HUES64 (cell line): ENCODE measurements around the gene SHISA6.

Source experiments
- H3K27ac ChIP-seq: 2 replicates; pipeline ENCODE4 v1.7.0; 2013; ENCODE audit warnings: low read depth, low read length, inconsistent platforms
- H3K27me3 ChIP-seq: 2 replicates; pipeline ENCODE4 v1.6.1; 2013; ENCODE audit warnings: mild to moderate bottlenecking, low read length; ENCODE audit not compliant: insufficient read depth
- H3K36me3 ChIP-seq: 2 replicates; pipeline ENCODE4 v1.6.1; 2013; ENCODE audit warnings: mild to moderate bottlenecking, low read length; ENCODE audit not compliant: insufficient read depth
- H3K4me1 ChIP-seq: 2 replicates; pipeline ENCODE4 v1.6.1; 2013; ENCODE audit warnings: mild to moderate bottlenecking, low read length, moderate library complexity; ENCODE audit not compliant: insufficient read depth
- H3K4me3 ChIP-seq: 2 replicates; pipeline ENCODE4 v1.5.1; 2013; ENCODE audit warnings: mild to moderate bottlenecking, low read length, moderate library complexity
- H3K9ac ChIP-seq: 2 replicates; pipeline ENCODE4 v1.6.1; 2013; ENCODE audit warnings: mild to moderate bottlenecking, low read depth, low read length
- H3K9me3 ChIP-seq: 2 replicates; pipeline ENCODE4 v1.6.1; 2013; ENCODE audit warnings: low read depth, low read length; ENCODE audit not compliant: insufficient read depth
- WGBS: fragments of 150-250, 120-280 bp; methylation state at CpG from one replicate; pipeline ENCODE4 v1.1.7; 2013; ENCODE audit warnings: missing lambda C conversion rate; 5-methylcytosine and 5-hydroxymethylcytosine counted together

The SHISA6 gene

DNA sequence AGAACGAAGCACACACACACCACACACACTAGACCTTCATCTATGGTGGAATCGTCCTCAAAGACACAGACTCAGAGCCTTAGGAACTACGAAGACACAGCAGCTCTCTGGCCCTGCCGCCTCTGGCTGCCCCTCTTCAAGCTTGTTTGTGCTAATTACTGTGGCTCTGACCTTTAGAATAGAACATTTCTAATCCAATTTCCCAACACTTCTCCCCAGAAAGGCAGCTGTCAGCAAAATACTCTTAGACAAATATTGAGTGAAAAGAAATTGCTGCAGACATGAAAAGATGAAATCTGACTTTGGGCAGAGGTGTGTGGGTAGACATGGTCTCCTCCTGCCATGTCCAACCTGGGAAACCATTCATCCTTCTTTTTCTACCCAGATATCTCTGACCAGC, 205.3 kb downstream of the SHISA6 start:
- Histone ChIP-seq H3K9me3 (no peaks in the 10 kb centered on the region), H3K4me1 (no peaks in the 10 kb centered on the region), H3K4me3 (no peak overlapping the region), H3K36me3 (no peaks in the 10 kb centered on the region), H3K27me3 (no peaks in the 10 kb centered on the region), H3K9ac (no peak overlapping the region), H3K27ac (no peak overlapping the region)
- WGBS: 85% methylated on average over 4 of the region's 4 CpGs

DNA sequence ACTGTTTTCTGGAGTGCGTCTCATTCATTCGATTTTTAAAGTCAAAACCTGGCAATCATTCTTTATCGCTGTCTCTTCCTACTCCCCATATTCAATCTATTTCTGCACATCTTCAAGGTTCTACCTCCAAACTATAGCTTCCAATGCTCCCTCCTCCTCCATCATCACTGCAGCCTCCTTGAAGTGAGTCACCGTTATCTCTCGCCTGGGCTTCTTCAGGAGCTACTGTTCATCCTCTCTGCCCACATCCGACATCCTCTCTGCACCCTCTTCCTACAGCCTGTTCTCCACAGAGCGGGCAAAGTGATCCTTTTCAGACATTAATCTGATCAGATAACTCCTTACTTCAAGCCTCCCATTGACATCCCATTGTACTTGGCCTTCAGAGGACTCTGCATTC, 213.1 kb downstream of the SHISA6 start:
- 95% methylated on average over 7 of the region's 7 CpGs for WGBS
- Histone ChIP-seq H3K9me3 (no peaks in the 10 kb centered on the region), H3K4me1 (no peaks in the 10 kb centered on the region), H3K36me3 (no peaks in the 10 kb centered on the region), H3K4me3 (no peak overlapping the region), H3K27me3 (no peaks in the 10 kb centered on the region), H3K9ac (no peak overlapping the region), H3K27ac (no peak overlapping the region)

GRCh38 chr17:11458279-11458678, 217.3 kb downstream of the SHISA6 start:
- H3K27me3 ChIP-seq: no peaks in the 10 kb centered on the region
- H3K4me1 ChIP-seq: no peaks in the 10 kb centered on the region
- no peaks in the 10 kb centered on the region for H3K36me3 ChIP-seq
- no peak overlapping the region for H3K9ac ChIP-seq
- no peak overlapping the region for H3K27ac ChIP-seq
- no peak overlapping the region for H3K4me3 ChIP-seq
- WGBS: 90% methylated on average over 4 of the region's 4 CpGs
- no peaks in the 10 kb centered on the region for H3K9me3 ChIP-seq

DNA sequence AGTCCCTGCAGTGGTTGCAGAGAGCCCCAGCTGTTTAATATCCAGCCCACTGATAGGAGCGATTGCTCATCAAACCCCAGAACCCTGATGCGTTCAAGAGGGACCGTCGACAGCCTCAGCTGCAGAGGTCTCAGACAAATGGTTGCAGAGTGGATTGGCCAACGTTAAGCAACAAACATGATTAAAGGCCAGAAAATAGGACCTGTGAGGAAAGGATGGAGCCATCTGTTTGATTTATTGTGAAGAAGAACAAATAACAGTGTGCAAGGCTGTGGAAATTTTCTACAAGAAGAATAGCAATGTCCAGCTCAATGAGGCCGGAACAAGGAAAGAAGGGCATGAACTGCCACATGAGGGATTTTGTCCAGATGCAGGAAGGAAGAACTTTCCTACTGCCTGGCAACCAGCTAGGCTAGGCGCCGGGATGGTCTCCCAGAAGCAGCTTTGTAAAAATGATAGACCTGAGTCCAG, 218.9 kb downstream of the SHISA6 start:
- Histone ChIP-seq H3K9me3 (no peaks in the 10 kb centered on the region), H3K9ac (no peak overlapping the region), H3K4me3 (no peak overlapping the region), H3K4me1 (no peaks in the 10 kb centered on the region), H3K36me3 (no peaks in the 10 kb centered on the region), H3K27me3 (no peaks in the 10 kb centered on the region), H3K27ac (no peak overlapping the region)
- 85% methylated on average over 8 of the region's 8 CpGs for WGBS

DNA sequence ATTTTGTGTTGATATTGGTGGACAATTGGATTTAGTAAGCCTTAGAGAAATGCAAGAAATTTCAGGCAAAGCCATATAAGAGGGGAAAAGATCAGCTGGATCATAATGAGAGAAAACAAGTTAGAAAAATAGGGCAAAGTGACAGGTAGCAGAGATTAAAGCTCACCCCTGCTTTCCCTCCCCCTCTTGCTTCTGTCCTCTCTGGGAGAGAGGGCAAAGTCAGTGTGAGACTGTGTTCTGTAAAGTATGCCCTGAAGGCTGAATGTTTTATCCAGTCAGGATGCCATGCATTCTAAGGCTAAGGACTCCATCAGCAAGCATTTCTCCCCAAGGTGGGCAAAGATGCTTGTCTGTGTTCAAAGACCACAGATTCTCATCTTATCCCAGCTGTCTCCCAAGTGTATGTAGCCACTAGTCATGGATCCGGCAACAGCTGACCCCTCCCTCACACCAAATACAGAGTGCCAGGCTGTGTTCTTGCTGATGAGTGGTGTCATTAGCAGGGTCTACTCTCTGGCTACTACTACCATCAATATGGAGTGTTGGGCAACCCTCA, 221.1 kb downstream of the SHISA6 start:
- no peaks in the 10 kb centered on the region for H3K27me3 ChIP-seq
- H3K36me3 ChIP-seq: no peaks in the 10 kb centered on the region
- no peak overlapping the region for H3K27ac ChIP-seq
- 100% methylated on average over 1 of the region's 1 CpG for WGBS
- no peaks in the 10 kb centered on the region for H3K9me3 ChIP-seq
- no peak overlapping the region for H3K4me3 ChIP-seq
- H3K4me1 ChIP-seq: no peaks in the 10 kb centered on the region
- H3K9ac ChIP-seq: no peak overlapping the region

DNA sequence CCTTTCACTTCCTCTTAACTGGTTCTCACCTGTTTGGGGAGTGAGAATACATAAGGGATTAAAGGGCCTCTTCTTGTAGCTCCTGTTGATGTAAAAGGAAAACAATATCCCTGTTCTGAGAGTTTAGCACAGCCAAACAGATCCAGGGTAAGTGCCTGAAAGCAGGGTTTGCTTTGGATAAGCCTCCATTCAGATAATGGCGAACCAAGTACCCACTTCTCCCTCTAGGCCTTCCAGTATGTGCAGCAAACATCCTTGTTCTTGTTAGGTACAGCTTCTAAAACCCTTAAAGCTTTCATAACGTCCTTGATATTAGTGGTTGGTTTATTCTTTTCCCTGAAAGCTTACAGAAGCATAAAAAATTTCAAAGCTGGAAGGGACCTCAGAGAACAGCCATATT, 226.6 kb downstream of the SHISA6 start:
- Histone ChIP-seq H3K36me3 (no peaks in the 10 kb centered on the region), H3K9ac (no peak overlapping the region), H3K9me3 (no peaks in the 10 kb centered on the region), H3K27ac (no peak overlapping the region), H3K4me3 (no peak overlapping the region), H3K27me3 (no peaks in the 10 kb centered on the region), H3K4me1 (no peaks in the 10 kb centered on the region)
- WGBS: 80% methylated on average over 1 of the region's 2 CpGs

DNA sequence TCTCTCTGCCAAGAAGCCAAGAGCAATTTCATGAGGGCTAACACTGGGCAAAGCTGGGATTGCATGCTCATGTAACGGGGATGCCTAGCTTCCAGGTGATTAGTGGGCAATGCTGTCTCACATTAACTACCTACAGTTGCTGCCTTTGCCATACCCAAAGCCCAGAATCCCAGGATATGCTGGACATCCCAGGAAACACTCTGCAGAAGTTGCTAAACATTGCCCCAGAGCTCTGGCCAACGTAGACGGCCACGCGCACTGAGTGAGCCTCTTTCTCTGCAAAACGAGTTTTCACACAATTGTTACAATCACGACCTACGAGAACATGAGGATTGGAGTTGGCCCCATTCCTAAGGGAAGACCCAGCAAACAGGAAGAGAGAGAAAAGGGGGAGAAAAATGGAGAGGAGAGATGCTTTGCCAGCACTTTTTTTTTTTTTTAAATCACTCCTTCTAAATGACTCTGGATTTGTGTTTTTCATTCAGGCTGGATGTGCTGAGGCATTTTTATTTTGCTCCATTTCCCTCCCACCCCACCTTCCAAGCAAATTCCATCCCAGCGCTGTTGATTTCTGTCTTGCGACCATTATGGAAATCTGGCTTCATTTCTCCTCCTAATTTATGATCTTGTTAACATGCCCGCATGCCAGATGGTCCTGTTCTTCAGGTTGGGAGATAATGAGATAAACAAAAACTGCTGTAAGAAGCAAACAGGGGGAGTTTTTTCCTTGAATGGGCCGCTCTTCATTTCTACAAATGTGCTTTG, 244.5 kb downstream of the SHISA6 start:
- Histone ChIP-seq H3K4me3 (no peak overlapping the region), H3K9me3 (no peaks in the 10 kb centered on the region), H3K27me3 (peaks cover 33% of the 10 kb centered on the region; the same call in 1 of the 2 replicates), H3K36me3 (no peaks in the 10 kb centered on the region), H3K27ac (no peak overlapping the region), H3K9ac (no peak overlapping the region), H3K4me1 (peaks cover 6% of the 10 kb centered on the region; the same call in 1 of the 2 replicates)
- 88% methylated on average over 12 of the region's 12 CpGs for WGBS

DNA sequence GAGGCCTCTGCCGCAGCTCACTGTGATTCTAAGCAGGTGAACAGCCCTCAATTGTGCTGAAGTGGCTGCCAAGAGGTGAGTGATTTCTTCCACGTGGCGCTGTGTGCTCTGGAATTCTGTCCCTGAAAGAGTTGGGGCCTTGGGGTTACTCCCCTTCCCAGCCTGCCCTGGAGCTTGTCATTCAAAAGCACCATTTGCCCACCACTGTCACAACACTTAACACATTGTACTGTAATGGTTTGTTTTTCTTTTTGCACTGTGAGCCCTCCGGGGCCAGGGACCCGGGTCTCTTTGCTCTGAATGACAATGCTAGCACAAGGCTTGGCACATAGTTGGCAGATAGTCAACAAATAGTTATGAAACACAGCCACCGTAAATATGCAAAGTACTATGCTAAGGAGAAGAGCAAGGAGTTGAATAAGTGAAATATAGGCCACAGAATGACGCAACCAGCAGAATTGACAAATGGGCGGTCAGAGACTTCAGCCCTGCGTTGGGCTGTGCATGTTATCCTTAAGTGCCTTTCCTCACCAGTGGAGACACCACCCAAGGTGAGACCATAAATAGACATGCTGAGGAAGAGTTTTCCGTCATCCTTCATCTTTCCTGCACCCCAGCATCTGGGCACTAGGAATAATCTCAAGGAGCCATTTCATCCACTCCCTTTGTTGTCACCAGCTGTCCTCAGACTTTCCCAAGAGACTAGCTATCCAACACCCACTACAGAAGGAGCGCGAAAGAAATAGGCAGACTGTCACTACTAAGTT, 245.3 kb downstream of the SHISA6 start:
- Histone ChIP-seq H3K27me3 (peaks cover 33% of the 10 kb centered on the region; the same call in 1 of the 2 replicates), H3K4me3 (no peak overlapping the region), H3K4me1 (peaks cover 6% of the 10 kb centered on the region; the same call in 1 of the 2 replicates), H3K27ac (no peak overlapping the region), H3K36me3 (no peaks in the 10 kb centered on the region), H3K9ac (no peak overlapping the region), H3K9me3 (no peaks in the 10 kb centered on the region)
- WGBS: 78% methylated on average over 12 of the region's 12 CpGs

DNA sequence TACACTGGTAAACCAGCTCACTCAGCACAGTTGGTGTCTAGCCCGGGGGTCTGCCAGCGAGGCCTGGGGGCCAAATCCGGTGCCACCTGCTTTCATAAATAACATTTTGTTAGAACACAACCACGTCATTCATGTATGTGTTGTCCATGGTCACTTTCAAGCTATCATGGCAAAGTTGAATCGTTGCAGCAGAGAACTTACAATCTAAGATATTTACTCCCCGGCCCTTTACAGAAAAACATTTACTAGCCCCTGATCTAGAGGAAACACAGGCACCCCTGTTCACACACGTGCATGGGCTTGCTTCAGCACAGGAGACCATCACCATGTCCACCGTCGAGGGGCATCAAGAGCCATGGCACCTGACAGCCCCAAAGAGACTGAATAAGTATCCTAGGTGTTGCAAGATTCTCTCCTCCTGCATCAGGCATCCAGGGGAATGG, 245.9 kb downstream of the SHISA6 start:
- Histone ChIP-seq H3K36me3 (no peaks in the 10 kb centered on the region), H3K9ac (no peak overlapping the region), H3K9me3 (no peaks in the 10 kb centered on the region), H3K27me3 (peaks cover 33% of the 10 kb centered on the region; the same call in 1 of the 2 replicates), H3K4me1 (peaks cover 6% of the 10 kb centered on the region; the same call in 1 of the 2 replicates), H3K27ac (no peak overlapping the region), H3K4me3 (no peak overlapping the region)
- 92% methylated on average over 9 of the region's 9 CpGs for WGBS

- Histone ChIP-seq H3K9me3 (no peaks in the 10 kb centered on the region), H3K36me3 (no peaks in the 10 kb centered on the region), H3K27ac (no peak overlapping the region), H3K4me1 (peaks cover 6% of the 10 kb centered on the region; the same call in 1 of the 2 replicates), H3K9ac (no peak overlapping the region), H3K27me3 (peaks cover 34% of the 10 kb centered on the region; the same call in 1 of the 2 replicates), H3K4me3 (no peak overlapping the region)
- 82% methylated on average over 2 of the region's 2 CpGs for WGBS
These were observed 246.5 kb downstream of the SHISA6 start for GRCh38 chr17:11487469-11487868.

GRCh38 chr17:11488407-11488806, 247.4 kb downstream of the SHISA6 start:
- WGBS: 92% methylated on average over 3 of the region's 3 CpGs
- H3K9me3 ChIP-seq: no peaks in the 10 kb centered on the region
- no peak overlapping the region for H3K4me3 ChIP-seq
- no peaks in the 10 kb centered on the region for H3K36me3 ChIP-seq
- H3K27me3 ChIP-seq: peaks cover 37% of the 10 kb centered on the region; the same call in 1 of the 2 replicates
- H3K27ac ChIP-seq: no peak overlapping the region
- H3K4me1 ChIP-seq: peaks cover 6% of the 10 kb centered on the region; the same call in 1 of the 2 replicates
- H3K9ac ChIP-seq: no peak overlapping the region
